PC-9 (cell line): ENCODE measurements around the gene VSX2. TPM values are rescaled to one million over a fixed set of nuclear protein-coding genes. Genes with fewer than 3 reads are reported as not detected.

Experiments used
- BruUV-seq: library from RNA; stranded (reverse); fragments of 400-500 nt; replicated peaks from 2 replicates; lab custom pipeline; 2021; lab: Mats Ljungman, UMichigan
- CTCF ChIA-PET: fragments of 300-600 bp; sonication (Branson Sonifier 250); formaldehyde crosslinking; loops from one replicate; lab custom pipeline; 2022; ENCODE audit warnings: antibody characterized with exemption; lab: Charles Lee
- POLR2A ChIA-PET: fragments of 300-600 bp; sonication (Branson Sonifier 250); formaldehyde crosslinking; loops from one replicate; lab custom pipeline; 2022; ENCODE audit warnings: antibody characterized with exemption; ENCODE audit not compliant: unreplicated experiment; lab: Charles Lee
- DNase-seq, 2 experiments: peaks; one replicate each; pipeline versions ENCODE4 v3.0.0 to v3.0.0-alpha.2; 2015 to 2022; ENCODE audit warnings: mixed read lengths in 1 of 2
- H2AFZ ChIP-seq: fragments of 200-600 bp; sonication (generic); 2 replicates; pipeline ENCODE4 v1.8.1; 2017; ENCODE audit warnings: antibody characterized with exemption
- H3F3A ChIP-seq: fragments of 200-600 bp; sonication (generic); 2 replicates; pipeline ENCODE4 v1.8.1; 2017; ENCODE audit warnings: antibody characterized with exemption, mild to moderate bottlenecking, low read depth; ENCODE audit not compliant: insufficient read depth
- H3K27ac ChIP-seq: fragments of 200-600 bp; sonication (generic); 2 replicates; pipeline ENCODE4 v1.6.1; 2016; ENCODE audit warnings: mixed run types
- H3K27me3 ChIP-seq: fragments of 200-600 bp; sonication (generic); 2 replicates; pipeline ENCODE4 v1.6.1; 2016; ENCODE audit warnings: low read depth, mixed run types; ENCODE audit not compliant: insufficient read depth
- H3K36me3 ChIP-seq: fragments of 200-600 bp; sonication (generic); 2 replicates; pipeline ENCODE4 v1.6.1; 2016; ENCODE audit warnings: low read depth, mixed run types
- H3K4me1 ChIP-seq: fragments of 200-600 bp; sonication (generic); replicated peaks from 2 replicates; pipeline ENCODE4 v1.6.1; 2016; ENCODE audit warnings: mixed run types; ENCODE audit not compliant: insufficient read depth
- H3K4me2 ChIP-seq: fragments of 200-600 bp; sonication (generic); 2 replicates; pipeline ENCODE4 v1.6.1; 2017; ENCODE audit warnings: mixed run types
- H3K4me3 ChIP-seq: fragments of 200-600 bp; sonication (generic); 2 replicates; pipeline ENCODE4 v1.6.1; 2016; ENCODE audit warnings: mixed run types
- H3K79me2 ChIP-seq: fragments of 200-600 bp; sonication (generic); 2 replicates; pipeline ENCODE4 v1.6.1; 2017; ENCODE audit warnings: low read depth, mixed run types
- H3K9me2 ChIP-seq: fragments of 200-600 bp; sonication (generic); 2 replicates; pipeline ENCODE4 v1.8.1; 2017; ENCODE audit warnings: mild to moderate bottlenecking; ENCODE audit not compliant: insufficient read depth
- H3K9me3 ChIP-seq: fragments of 200-600 bp; sonication (generic); 2 replicates; pipeline ENCODE4 v1.8.1; 2016; ENCODE audit warnings: low read depth; ENCODE audit not compliant: insufficient read depth
- H4K20me1 ChIP-seq: fragments of 200-600 bp; sonication (generic); 2 replicates; pipeline ENCODE4 v1.8.1; 2017; ENCODE audit not compliant: insufficient read depth
- CTCF ChIP-seq: fragments of 200-600 bp; sonication (generic); conservative IDR thresholded peaks from 2 replicates; pipeline ENCODE4 v1.6.1; 2017; ENCODE audit warnings: mixed run types, antibody characterized with exemption, mild to moderate bottlenecking, moderate library complexity
- EZH2 ChIP-seq: fragments of 200-600 bp; sonication (generic); IDR thresholded peaks from 2 replicates; pipeline ENCODE4 v1.8.0; 2017; ENCODE audit warnings: antibody characterized with exemption, low read depth
- intact Hi-C: fragments of 100-400 bp; cut with micrococcal nuclease; formaldehyde crosslinking; loops from one replicate; pipeline ENCODE4 v1.10.0; 2022; ENCODE audit not compliant: unreplicated experiment
- total RNA-seq: library from RNA; stranded (reverse); gene quantifications from 2 replicates; pipeline ENCODE4 v1.2.3, GENCODE V29; 2021

Gene VSX2
- total RNA-seq, 1 experiment from 2014 or later, result not detected

GRCh38 chr14:74263181-74263580 is 23.9 kb downstream of the VSX2 start:
- TF ChIP-seq CTCF (no peak), EZH2 (no peak)
- no peak for DNase-seq
- H3K36me3 ChIP-seq, result no peaks in the 10 kb centered on the region
- H3K4me1 ChIP-seq, result 0 out of 2 replicates have a peak, but pooled peaks cover under 1% of the 10 kb centered on the region
- H3K4me3 ChIP-seq, result no peak overlapping the region
- no peaks in the 10 kb centered on the region for H3K9me2 ChIP-seq
- intact Hi-C loops, result no loop called here
- ChIA-PET CTCF (no interaction called here), POLR2A (no interaction called here)
- no peak overlapping the region for H2AFZ ChIP-seq
- no peak overlapping the region for H3K27ac ChIP-seq
- H4K20me1 ChIP-seq, result no peaks in the 10 kb centered on the region
- H3K4me2 ChIP-seq, result no peak overlapping the region
- H3K27me3 ChIP-seq, result peaks cover 17% of the 10 kb centered on the region
- no TSS peak for BruUV-seq
- H3K79me2 ChIP-seq, result no peaks in the 10 kb centered on the region
- H3F3A ChIP-seq, result no peaks in the 10 kb centered on the region
- H3K9me3 ChIP-seq, result no peaks in the 10 kb centered on the region

- Histone ChIP-seq H3K4me3 (no peak overlapping the region), H3F3A (no peaks in the 10 kb centered on the region), H3K4me1 (no peaks in the 10 kb centered on the region), H3K9me3 (no peaks in the 10 kb centered on the region), H3K4me2 (no peak overlapping the region), H3K27me3 (peaks cover 9% of the 10 kb centered on the region), H3K36me3 (no peaks in the 10 kb centered on the region), H3K27ac (no peak overlapping the region), H4K20me1 (no peaks in the 10 kb centered on the region), H3K79me2 (no peaks in the 10 kb centered on the region), H2AFZ (no peak overlapping the region), H3K9me2 (no peaks in the 10 kb centered on the region)
- no TSS peak for BruUV-seq
- intact Hi-C loops, result no loop called here
- CTCF ChIA-PET, result no interaction called here
- TF ChIP-seq EZH2, result no peak
- no peak for TF ChIP-seq CTCF
- POLR2A ChIA-PET, result interaction anchor here (0.6 kb wide), 1 partner anchor 16 kb away, joined by 13 read pairs; no protein-coding TSS in a partner anchor
- no peak for DNase-seq
Observed at GRCh38 chr14:74263921-74264320, 24.7 kb downstream of the VSX2 start.

GRCh38 chr14:74265301-74265965 is 26.2 kb downstream of the VSX2 start:
- no peak overlapping the region for H3K27ac ChIP-seq
- H3K4me3 ChIP-seq, result no peak overlapping the region
- H3K4me1 ChIP-seq, result peaks cover 7% of the 10 kb centered on the region
- no peaks in the 10 kb centered on the region for H3K36me3 ChIP-seq
- no peaks in the 10 kb centered on the region for H3K79me2 ChIP-seq
- DNase-seq, result no peak
- no peak overlapping the region for H2AFZ ChIP-seq
- no peaks in the 10 kb centered on the region for H3K9me2 ChIP-seq
- H3K4me2 ChIP-seq, result no peak overlapping the region
- no peaks in the 10 kb centered on the region for H3K27me3 ChIP-seq
- H3F3A ChIP-seq, result peaks cover 8% of the 10 kb centered on the region; the same call in 1 of the 2 replicates
- intact Hi-C loops, result no loop called here
- TF ChIP-seq CTCF, result no peak
- TF ChIP-seq EZH2, result no peak
- BruUV-seq, result no TSS peak
- H3K9me3 ChIP-seq, result no peaks in the 10 kb centered on the region
- CTCF ChIA-PET, result no interaction called here
- H4K20me1 ChIP-seq, result no peaks in the 10 kb centered on the region
- POLR2A ChIA-PET, result no interaction called here
